IMR-90 (cell line): ENCODE results near the gene OR52K1. TPM values are rescaled to one million over a fixed set of nuclear protein-coding genes. Genes with fewer than 3 reads are reported as not detected.

Experiments
- polyA plus RNA-seq, 3 experiments: library from polyadenylated mRNA; depleted of rRNA; stranded (reverse); fragments of >200 nt; gene quantifications; 2 replicates each; pipeline ENCODE4 v1.2.3, GENCODE V29; 2012; ENCODE audit warnings: low replicate concordance in 1 of 3
- total RNA-seq: library from RNA; depleted of rRNA; stranded (reverse); fragments of >200 nt; gene quantifications from 2 replicates; pipeline ENCODE4 v1.2.3, GENCODE V29; 2012; rRNA removed

Gene OR52K1
- total and polyA plus RNA-seq, 2 of the 4 experiments (the other 2 are of a cell fraction), result not detected

Other genes with a start within 250 kb of the OR52K1 start
- gene OR52B4, start 114.3 kb upstream of the OR52K1 start, total RNA-seq, result not detected in 2 replicates
- not detected in 2 replicates for gene OR52B4, start 114.3 kb upstream of the OR52K1 start, polyA plus RNA-seq (2012; rRNA removed)
- 18.6 and 19.2 TPM in 2 replicates for gene TRIM21, start 88.9 kb upstream of the OR52K1 start, total RNA-seq
- gene TRIM21, start 88.9 kb upstream of the OR52K1 start, polyA plus RNA-seq (2012; rRNA removed), result 13.5 and 13.9 TPM in 2 replicates
- gene OR52K2, start 33.4 kb upstream of the OR52K1 start, total RNA-seq, result not detected in 2 replicates
- not detected in 2 replicates for gene OR52K2, start 33.4 kb upstream of the OR52K1 start, polyA plus RNA-seq (2012; rRNA removed)
- gene OR52M1, start 62.5 kb downstream of the OR52K1 start, total RNA-seq, result not detected in 2 replicates
- not detected in 2 replicates for gene OR52M1, start 62.5 kb downstream of the OR52K1 start, polyA plus RNA-seq (2012; rRNA removed)
- gene OR52I2, start 99.1 kb downstream of the OR52K1 start, total RNA-seq, result not detected in 2 replicates
- gene OR52I2, start 99.1 kb downstream of the OR52K1 start, polyA plus RNA-seq (2012; rRNA removed), result not detected in 2 replicates
- gene OR52I1, start 111.4 kb downstream of the OR52K1 start, total RNA-seq, result not detected in 2 replicates
- not detected in 2 replicates for gene OR52I1, start 111.4 kb downstream of the OR52K1 start, polyA plus RNA-seq (2012; rRNA removed)
- 8.1 and 8.4 TPM in 2 replicates for gene TRIM68, start 125.6 kb downstream of the OR52K1 start, total RNA-seq
- gene TRIM68, start 125.6 kb downstream of the OR52K1 start, polyA plus RNA-seq (2012; rRNA removed), result 6.5 and 8.1 TPM in 2 replicates
- not detected in 2 replicates for gene OR51D1, start 154.8 kb downstream of the OR52K1 start, total RNA-seq
- gene OR51D1, start 154.8 kb downstream of the OR52K1 start, polyA plus RNA-seq (2012; rRNA removed), result not detected in 2 replicates
- not detected in 2 replicates for gene OR51E1, start 161.3 kb downstream of the OR52K1 start, total RNA-seq
- 0.02 TPM in 1 of 2 replicates, not detected in the other for gene OR51E1, start 161.3 kb downstream of the OR52K1 start, polyA plus RNA-seq (2012; rRNA removed)
- gene OR51E2, start 215.2 kb downstream of the OR52K1 start, total RNA-seq, result 0.56 and 0.72 TPM in 2 replicates
- 0.83 and 1.3 TPM in 2 replicates for gene OR51E2, start 215.2 kb downstream of the OR52K1 start, polyA plus RNA-seq (2012; rRNA removed)
- gene MMP26, start 222.1 kb downstream of the OR52K1 start, total RNA-seq, result not detected in 2 replicates
- gene MMP26, start 222.1 kb downstream of the OR52K1 start, polyA plus RNA-seq (2012; rRNA removed), result not detected in 2 replicates